Adrenal gland (tissue), 5 donors: ENCODE data around the gene SLC7A6.

Experiments used
- CTCF ChIP-seq, 6 experiments: fragments of 450-650 bp in 4 of 6; fragments of 200-600 bp in 2 of 6; sonication (generic) in 1 of 6; IDR thresholded peaks; 1 replicate in 5 of 6; 2 replicates in 1 of 6; pipeline versions ENCODE4 v1.5.1 to v1.8.0; 2016 to 2021; ENCODE audit warnings: antibody characterized with exemption in 6 of 6, mild to moderate bottlenecking in 2 of 6, moderate library complexity in 1 of 6
- POLR2A ChIP-seq, 2 donors: fragments of 450-650 bp; IDR thresholded peaks; one replicate each; pipeline ENCODE4 v1.6.1; 2017; ENCODE audit warnings: antibody characterized with exemption in 2 of 2, mild to moderate bottlenecking in 2 of 2, moderate library complexity in 1 of 2
- donor health status: DM: no; HTN: no; CAD: no.

GRCh38 chr16:68331879-68332410 is 67.6 kb downstream of the SLC7A6 start:
- no peak for TF ChIP-seq CTCF (IDR thresholded peaks at IDR 0.05)
- no peak for TF ChIP-seq POLR2A (IDR thresholded peaks at IDR 0.05)
